Mesodermal cell (in vitro differentiated cells): ENCODE measurements around the gene ANKRD63.
A peak's percentile ranks its signal among the peaks of the same experiment; 100 is the strongest.

Source experiments
- H3K27ac ChIP-seq: 2 replicates; pipeline ENCODE4 v1.7.0; 2013; ENCODE audit warnings: mild to moderate bottlenecking, low read depth, low read length, moderate library complexity; ENCODE audit not compliant: severe bottlenecking
- H3K36me3 ChIP-seq: 2 replicates; pipeline ENCODE4 v1.7.1; 2013; ENCODE audit warnings: mild to moderate bottlenecking, low read length, moderate library complexity; ENCODE audit not compliant: control insufficient read depth, insufficient read depth
- H3K4me1 ChIP-seq: one replicate; pipeline ENCODE4 v1.7.1; 2013; ENCODE audit warnings: mild to moderate bottlenecking, low read length; ENCODE audit not compliant: insufficient read depth, control insufficient read depth, poor library complexity, severe bottlenecking
- H3K4me3 ChIP-seq: 2 replicates; pipeline ENCODE4 v1.7.0; 2013; ENCODE audit warnings: low read length, control low read depth, mild to moderate bottlenecking; ENCODE audit not compliant: insufficient read depth, poor library complexity, severe bottlenecking; ENCODE audit errors: extremely low read depth
- H3K9me3 ChIP-seq: 2 replicates; pipeline ENCODE4 v1.7.1; 2013; ENCODE audit warnings: mild to moderate bottlenecking, low read length, moderate library complexity; ENCODE audit not compliant: control insufficient read depth
- WGBS, 2 experiments: methylation state at CpG; one replicate each; pipeline ENCODE4 v1.1.5; 2013; ENCODE audit warnings: missing lambda C conversion rate in 2 of 2; ENCODE audit not compliant: insufficient coverage in 2 of 2; 5-methylcytosine and 5-hydroxymethylcytosine counted together

The ANKRD63 gene

DNA sequence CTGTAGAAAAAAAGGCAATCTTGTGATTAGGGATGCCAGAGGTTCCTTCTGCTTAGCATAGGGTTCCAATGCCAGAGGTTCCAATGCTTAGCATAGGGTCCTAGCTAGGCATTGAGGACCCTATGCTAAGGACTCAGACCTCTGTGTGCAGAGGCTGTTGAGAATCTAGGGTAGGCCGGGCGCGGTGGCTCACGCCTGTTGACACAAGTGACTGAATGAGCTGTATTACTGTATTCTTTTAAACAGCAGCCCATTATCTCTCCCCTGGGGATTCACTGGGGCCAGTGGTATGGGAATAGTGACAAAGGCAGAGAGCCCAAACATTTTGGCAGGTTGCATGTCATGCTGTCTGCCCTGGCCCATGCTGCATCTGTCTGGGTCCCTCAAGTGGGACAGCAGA lies 27.8 kb downstream of the ANKRD63 start:
- H3K4me3 ChIP-seq = no peak overlapping the region
- H3K4me1 ChIP-seq = peaks cover 45% of the 10 kb centered on the region
- no peaks in the 10 kb centered on the region for H3K36me3 ChIP-seq
- whole genome bisulfite sequencing, 2 experiments = 100% methylated on average over 4 of the region's 4 CpGs; no CpG with 5 or more reads in 1 of the 2 experiments
- no peaks in the 10 kb centered on the region for H3K9me3 ChIP-seq
- H3K27ac ChIP-seq = no peak overlapping the region

DNA sequence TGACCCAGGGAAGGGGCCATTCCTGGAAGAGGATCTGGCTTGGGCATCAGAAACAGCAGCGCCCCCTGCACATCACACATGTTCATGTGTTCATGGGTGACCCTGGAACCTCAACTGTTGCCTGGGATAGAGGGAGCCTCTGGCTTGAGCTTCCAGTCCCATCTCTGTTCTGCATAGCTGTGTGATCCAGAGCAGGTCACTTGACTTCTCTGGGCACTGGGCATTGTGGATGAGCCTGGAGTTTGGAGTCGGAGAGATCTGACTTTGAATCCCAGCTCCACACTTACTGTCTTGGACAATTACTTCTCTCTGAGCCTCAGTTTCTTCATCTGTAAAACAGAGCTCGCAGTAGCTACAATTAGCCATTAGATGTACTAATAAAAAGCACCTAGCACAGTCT lies 28.4 kb downstream of the ANKRD63 start:
- H3K27ac ChIP-seq = no peak overlapping the region
- peaks cover 50% of the 10 kb centered on the region for H3K4me1 ChIP-seq
- H3K36me3 ChIP-seq = no peaks in the 10 kb centered on the region
- 94 to 97% methylated on average over 2 to 3 of the region's 3 CpGs for WGBS, 2 experiments
- H3K9me3 ChIP-seq = no peaks in the 10 kb centered on the region
- no peak overlapping the region for H3K4me3 ChIP-seq

- WGBS, 2 experiments = 69 to 72% methylated on average over 20 to 21 of the region's 28 CpGs
- Histone ChIP-seq H3K9me3 (no peaks in the 10 kb centered on the region), H3K4me1 (peaks cover 51% of the 10 kb centered on the region), H3K4me3 (peak overlapping the region; percentile 29), H3K27ac (no peak overlapping the region), H3K36me3 (no peaks in the 10 kb centered on the region)
Observed at GRCh38 chr15:40253167-40253790, 29.6 kb downstream of the ANKRD63 start.

- H3K4me3 ChIP-seq = peak overlapping the region; percentile 29
- H3K4me1 ChIP-seq = peaks cover 44% of the 10 kb centered on the region
- H3K9me3 ChIP-seq = no peaks in the 10 kb centered on the region
- no peaks in the 10 kb centered on the region for H3K36me3 ChIP-seq
- WGBS, 2 experiments = 6 to 7% methylated on average over 48 to 69 of the region's 82 CpGs
- H3K27ac ChIP-seq = no peak overlapping the region
Observed at GRCh38 chr15:40252438-40253166, 30.3 kb downstream of the ANKRD63 start.

GRCh38 chr15:40252141-40252437 lies 30.8 kb downstream of the ANKRD63 start:
- Histone ChIP-seq H3K4me3 (no peak overlapping the region), H3K4me1 (peaks cover 39% of the 10 kb centered on the region), H3K27ac (no peak overlapping the region), H3K9me3 (no peaks in the 10 kb centered on the region), H3K36me3 (no peaks in the 10 kb centered on the region)
- WGBS, 2 experiments = 61 to 67% methylated on average over 15 to 27 of the region's 27 CpGs

DNA sequence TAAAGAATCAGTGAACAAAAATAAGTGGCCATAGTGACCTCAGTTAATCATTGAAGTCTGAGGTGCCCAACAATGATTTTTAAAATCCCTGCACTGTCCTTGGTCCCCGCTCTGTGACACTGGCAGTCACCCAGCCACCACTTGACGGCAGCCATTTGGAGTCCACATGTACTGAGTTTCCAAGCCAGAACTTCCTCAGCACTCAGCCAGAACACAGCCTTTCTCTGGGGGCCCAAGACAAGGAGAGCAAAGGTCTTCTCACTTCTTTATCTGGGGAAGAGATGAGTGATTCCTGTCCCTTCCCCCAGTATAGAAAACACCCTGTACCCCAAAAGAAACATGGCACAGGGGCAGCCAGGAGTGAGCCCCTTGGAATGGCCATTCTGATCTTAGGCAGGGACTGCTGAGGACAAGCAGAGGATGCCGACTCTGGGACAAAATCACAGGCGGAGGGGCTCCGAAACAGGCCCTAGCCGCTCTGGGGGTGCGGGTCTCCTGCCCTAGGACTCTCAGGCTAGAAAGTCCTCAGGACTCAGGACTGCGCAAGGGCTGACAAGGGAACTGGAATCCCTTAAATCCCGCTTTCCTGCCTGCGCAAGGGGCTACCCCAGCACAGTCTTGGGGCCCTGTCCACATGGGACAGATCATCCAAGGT lies 31.3 kb downstream of the ANKRD63 start:
- Histone ChIP-seq H3K4me1 (peaks cover 34% of the 10 kb centered on the region), H3K36me3 (no peaks in the 10 kb centered on the region), H3K9me3 (no peaks in the 10 kb centered on the region), H3K27ac (no peak overlapping the region), H3K4me3 (no peak overlapping the region)
- WGBS, 2 experiments = 90 to 96% methylated on average over 9 of the region's 10 CpGs

- H3K27ac ChIP-seq = no peak overlapping the region
- 89 to 94% methylated on average over 5 to 10 of the region's 13 CpGs for WGBS, 2 experiments
Observed at GRCh38 chr15:40250771-40251483, 31.9 kb downstream of the ANKRD63 start.

GRCh38 chr15:40250304-40250656 lies 32.6 kb downstream of the ANKRD63 start:
- H3K4me1 ChIP-seq = peaks cover 27% of the 10 kb centered on the region
- H3K4me3 ChIP-seq = no peak overlapping the region
- H3K36me3 ChIP-seq = no peaks in the 10 kb centered on the region
- H3K9me3 ChIP-seq = no peaks in the 10 kb centered on the region
- WGBS, 2 experiments = 93 to 96% methylated on average over 6 to 7 of the region's 8 CpGs
- no peak overlapping the region for H3K27ac ChIP-seq

More at GRCh38 chr15:40250771-40251483, 31.9 kb downstream of the ANKRD63 start:
- Histone ChIP-seq H3K4me1 (peaks cover 28% of the 10 kb centered on the region), H3K36me3 (no peaks in the 10 kb centered on the region), H3K9me3 (no peaks in the 10 kb centered on the region), H3K4me3 (no peak overlapping the region)

DNA sequence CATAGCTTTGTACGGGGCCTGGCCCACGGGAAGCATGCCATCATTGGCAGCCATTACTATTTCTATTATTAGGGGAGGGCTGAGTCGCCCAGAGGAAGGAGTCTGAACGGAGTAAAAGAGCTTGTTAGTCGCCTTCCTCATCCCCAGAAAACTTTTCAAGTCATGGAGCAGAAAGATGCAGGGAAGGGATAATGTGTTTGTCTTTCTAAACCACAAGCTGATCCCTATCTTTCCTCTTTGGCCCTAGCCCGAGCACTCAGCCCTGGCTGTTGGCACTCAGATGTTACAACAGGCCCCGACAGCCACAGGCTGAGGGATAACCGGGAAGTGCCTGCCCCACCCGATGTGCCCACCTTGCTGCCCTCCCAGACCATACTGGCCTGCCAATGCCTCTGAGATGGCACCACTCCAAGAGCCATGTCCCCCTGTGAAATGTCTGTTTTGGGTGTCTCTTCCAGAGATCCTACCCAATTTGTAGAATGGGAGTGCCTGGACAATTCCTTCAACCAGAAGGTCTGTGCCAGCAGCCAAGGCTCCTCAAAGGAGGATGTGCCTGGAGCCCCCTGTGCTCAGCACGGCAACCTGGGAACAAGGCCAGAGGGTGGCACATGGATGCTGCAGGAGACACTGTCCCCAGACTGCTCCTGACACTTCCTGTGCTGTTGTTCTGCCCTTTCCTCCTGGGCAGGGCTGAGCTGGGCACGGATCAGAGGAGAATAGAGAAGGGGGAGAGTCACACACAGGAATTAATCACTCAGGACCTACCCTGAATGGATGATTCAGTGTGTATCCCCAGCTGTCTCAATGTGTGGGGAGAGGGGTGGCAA lies 33.2 kb downstream of the ANKRD63 start:
- WGBS, 2 experiments = 82 to 87% methylated on average over 5 to 8 of the region's 11 CpGs
- peaks cover 24% of the 10 kb centered on the region for H3K4me1 ChIP-seq

More for the DNA sequence above, 33.2 kb downstream of the ANKRD63 start:
- Histone ChIP-seq H3K4me3 (no peak overlapping the region), H3K36me3 (no peaks in the 10 kb centered on the region), H3K9me3 (no peaks in the 10 kb centered on the region), H3K27ac (no peak overlapping the region)
